Omental fat pad (tissue), 4 donors: ENCODE data around the gene ZNF888. TPM values are rescaled to one million over a fixed set of nuclear protein-coding genes. Genes with fewer than 3 reads are reported as not detected.

Experiments
- ATAC-seq: fragments of 150-250 bp; one replicate; pipeline ENCODE4 v1.9.1; 2016; ENCODE audit warnings: mild to moderate bottlenecking, moderate library complexity; ENCODE audit not compliant: low FRiP score
- DNase-seq: peaks from one replicate; pipeline ENCODE4 v3.0.0-alpha.2; 2019; ENCODE audit warnings: low spot score
- CTCF ChIP-seq, 3 donors: fragments of 450-650 bp; IDR thresholded peaks; one replicate each; pipeline ENCODE4 v1.5.1; 2016 to 2017; ENCODE audit warnings: antibody characterized with exemption in 3 of 3, mild to moderate bottlenecking in 3 of 3, moderate library complexity in 2 of 3
- total RNA-seq, 4 donors: library from RNA; depleted of rRNA; stranded (reverse); fragments of >200 nt; gene quantifications; one replicate each; pipeline ENCODE4 v1.1.0, GENCODE V29; 2016

ZNF888 gene
- total RNA-seq: 1 to 10 TPM; 2.5 to 4.7 (median 3.3) TPM

GRCh38 chr19:52922841-52923777 lies at the start of gene ZNF888:
ZNF888 (minus strand) TSS chr19:52923428; CDS start chr19:52917873, 5,555 bp downstream.
- ATAC-seq: peak; percentile 100
- no peak for TF ChIP-seq CTCF (IDR thresholded peaks at IDR 0.05)
- DNase-seq: peak; percentile 89

- DNase-seq (no peak), ATAC-seq (no peak)
- no peak for TF ChIP-seq CTCF (IDR thresholded peaks at IDR 0.05)
These were observed 44.5 kb upstream of the ZNF888 start for GRCh38 chr19:52967772-52968171.

GRCh38 chr19:52963247-52963618 lies 40.0 kb upstream of the ZNF888 start:
- no peak for TF ChIP-seq CTCF (IDR thresholded peaks at IDR 0.05)
- no peak for DNase-seq
- ATAC-seq: peak; percentile 66

GRCh38 chr19:52962394-52963246 lies 39.4 kb upstream of the ZNF888 start, which contains the start of gene ZNF816:
ZNF816 (minus strand) TSS chr19:52962881; CDS start chr19:52956089, 6,792 bp downstream.
- TF ChIP-seq CTCF (IDR thresholded peaks at IDR 0.05): no peak
- DNase-seq: peak; percentile 99
- peak; percentile 100 for ATAC-seq

- ATAC-seq: no peak
- TF ChIP-seq CTCF (IDR thresholded peaks at IDR 0.05): no peak
These were observed 38.8 kb upstream of the ZNF888 start for GRCh38 chr19:52961981-52962380.

GRCh38 chr19:52959613-52960295 lies 36.5 kb upstream of the ZNF888 start:
- DNase-seq: no peak
- TF ChIP-seq CTCF (IDR thresholded peaks at IDR 0.05): no peak
- ATAC-seq: no peak

More at GRCh38 chr19:52961981-52962380, 38.8 kb upstream of the ZNF888 start:
- DNase-seq: no peak
